HUDEP-2 (cell line): Measurements from ENCODE around the gene CELSR3.

Experiments used
- DNase-seq, 76 experiments: peaks; one replicate each; lab custom pipeline; 2025; ENCODE audit not compliant: unreplicated experiment in 76 of 76; lab: John Stamatoyannopoulos, UW

Gene CELSR3, protein sequence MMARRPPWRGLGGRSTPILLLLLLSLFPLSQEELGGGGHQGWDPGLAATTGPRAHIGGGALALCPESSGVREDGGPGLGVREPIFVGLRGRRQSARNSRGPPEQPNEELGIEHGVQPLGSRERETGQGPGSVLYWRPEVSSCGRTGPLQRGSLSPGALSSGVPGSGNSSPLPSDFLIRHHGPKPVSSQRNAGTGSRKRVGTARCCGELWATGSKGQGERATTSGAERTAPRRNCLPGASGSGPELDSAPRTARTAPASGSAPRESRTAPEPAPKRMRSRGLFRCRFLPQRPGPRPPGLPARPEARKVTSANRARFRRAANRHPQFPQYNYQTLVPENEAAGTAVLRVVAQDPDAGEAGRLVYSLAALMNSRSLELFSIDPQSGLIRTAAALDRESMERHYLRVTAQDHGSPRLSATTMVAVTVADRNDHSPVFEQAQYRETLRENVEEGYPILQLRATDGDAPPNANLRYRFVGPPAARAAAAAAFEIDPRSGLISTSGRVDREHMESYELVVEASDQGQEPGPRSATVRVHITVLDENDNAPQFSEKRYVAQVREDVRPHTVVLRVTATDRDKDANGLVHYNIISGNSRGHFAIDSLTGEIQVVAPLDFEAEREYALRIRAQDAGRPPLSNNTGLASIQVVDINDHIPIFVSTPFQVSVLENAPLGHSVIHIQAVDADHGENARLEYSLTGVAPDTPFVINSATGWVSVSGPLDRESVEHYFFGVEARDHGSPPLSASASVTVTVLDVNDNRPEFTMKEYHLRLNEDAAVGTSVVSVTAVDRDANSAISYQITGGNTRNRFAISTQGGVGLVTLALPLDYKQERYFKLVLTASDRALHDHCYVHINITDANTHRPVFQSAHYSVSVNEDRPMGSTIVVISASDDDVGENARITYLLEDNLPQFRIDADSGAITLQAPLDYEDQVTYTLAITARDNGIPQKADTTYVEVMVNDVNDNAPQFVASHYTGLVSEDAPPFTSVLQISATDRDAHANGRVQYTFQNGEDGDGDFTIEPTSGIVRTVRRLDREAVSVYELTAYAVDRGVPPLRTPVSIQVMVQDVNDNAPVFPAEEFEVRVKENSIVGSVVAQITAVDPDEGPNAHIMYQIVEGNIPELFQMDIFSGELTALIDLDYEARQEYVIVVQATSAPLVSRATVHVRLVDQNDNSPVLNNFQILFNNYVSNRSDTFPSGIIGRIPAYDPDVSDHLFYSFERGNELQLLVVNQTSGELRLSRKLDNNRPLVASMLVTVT (N-terminal part only)

DNA sequence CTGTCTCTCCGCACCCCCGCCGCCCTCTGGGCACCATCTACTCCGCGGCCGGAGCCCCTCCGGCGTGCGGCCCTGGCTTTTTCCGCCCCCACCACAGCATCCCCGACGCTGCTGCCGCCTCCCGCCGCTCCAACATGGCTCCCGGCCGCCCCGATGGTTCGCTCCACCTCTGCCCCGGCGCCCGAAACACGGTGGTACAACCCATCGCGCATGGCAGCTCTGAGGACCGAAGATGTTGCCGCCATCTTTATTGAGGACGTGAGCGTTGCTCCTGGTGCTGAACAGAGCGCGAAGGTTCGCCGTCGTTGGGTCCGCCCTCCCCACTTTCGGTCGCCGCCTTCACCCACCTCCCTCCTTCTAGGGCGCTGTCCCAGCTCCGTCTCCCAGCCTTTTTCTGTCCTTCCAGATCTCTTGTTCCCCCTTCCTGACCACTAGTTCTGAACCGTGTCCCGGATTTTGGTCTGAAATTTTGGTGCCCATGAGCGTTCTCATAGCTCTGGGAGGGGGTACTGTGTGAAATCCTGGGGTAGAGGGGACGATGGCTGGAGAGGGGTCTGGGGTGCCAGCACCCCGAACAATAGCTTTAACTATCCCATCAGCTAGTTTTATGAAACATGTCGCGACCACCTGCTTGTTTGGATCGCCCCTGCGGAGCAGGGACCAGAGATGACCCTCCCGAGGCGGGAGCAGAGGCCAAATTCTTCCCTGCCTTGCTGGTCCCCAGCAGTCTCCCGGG lies at the start of gene CELSR3:
Gene CELSR3 (minus strand): TSS at position 134 of the 736 bp plus-strand sequence. CDS start 252 bp downstream, outside the sequence.
- DNase-seq = peak in 74 of 76 experiments; percentile 47 to 92 (median 82)

DNA sequence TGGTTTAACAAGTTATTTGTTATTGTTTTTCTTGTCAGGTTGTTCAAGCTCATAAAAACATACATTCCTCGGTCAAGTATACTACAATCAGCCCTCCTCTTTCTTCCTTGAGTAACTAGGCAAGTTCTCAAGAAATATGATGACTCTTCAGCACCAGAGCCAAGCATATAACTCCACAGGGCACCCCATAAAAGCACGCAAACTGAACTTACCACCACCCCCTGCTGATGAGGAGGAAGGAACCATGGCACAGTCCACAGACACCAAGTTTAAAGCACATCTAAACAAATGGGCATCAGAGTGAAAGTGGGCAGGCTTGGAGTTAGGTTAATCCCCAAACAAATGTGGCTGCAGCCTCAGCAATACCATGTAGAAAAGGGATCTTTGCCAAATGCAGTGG lies 49.0 kb upstream of the CELSR3 start:
- no peak for DNase-seq

DNA sequence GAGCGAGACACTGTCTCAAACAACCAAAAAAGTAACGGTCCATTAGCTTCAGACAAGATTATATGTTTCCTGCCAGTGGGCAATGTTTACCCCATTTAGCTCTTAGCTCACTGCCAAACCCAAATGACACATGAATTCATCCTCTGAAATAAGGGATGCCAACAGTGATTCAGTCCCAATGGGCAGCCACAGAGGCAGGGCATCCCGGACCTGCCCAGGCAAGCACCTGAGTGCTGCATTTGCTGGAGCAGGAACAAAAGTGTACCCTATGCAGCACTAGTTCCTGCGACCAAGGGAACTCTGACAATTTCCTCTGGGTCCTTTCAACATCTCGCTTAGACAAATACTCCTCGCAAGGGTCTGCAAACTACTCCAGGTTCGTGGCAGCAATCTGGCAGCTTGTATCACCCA lies 46.4 kb upstream of the CELSR3 start:
- no peak for DNase-seq

DNA sequence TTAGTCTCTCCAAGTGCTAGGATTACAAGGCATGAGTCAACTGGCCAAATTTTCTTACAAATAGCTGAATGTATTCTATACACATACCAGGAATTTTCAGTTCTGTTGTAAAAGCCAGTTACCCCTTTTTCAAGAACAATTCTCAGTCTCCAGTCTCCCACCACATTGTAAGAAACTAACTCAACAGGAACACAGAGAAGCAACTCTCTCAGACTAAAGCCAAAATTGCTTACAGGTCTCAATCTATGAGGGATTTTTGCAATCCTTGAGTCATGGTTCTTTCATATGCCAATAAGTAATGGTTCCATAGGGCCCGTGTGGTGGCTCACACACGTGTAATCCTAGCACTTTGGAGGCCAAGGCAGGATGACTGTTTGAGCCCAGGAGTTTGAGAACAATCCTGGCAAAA lies 45.8 kb upstream of the CELSR3 start:
- no peak for DNase-seq

DNA sequence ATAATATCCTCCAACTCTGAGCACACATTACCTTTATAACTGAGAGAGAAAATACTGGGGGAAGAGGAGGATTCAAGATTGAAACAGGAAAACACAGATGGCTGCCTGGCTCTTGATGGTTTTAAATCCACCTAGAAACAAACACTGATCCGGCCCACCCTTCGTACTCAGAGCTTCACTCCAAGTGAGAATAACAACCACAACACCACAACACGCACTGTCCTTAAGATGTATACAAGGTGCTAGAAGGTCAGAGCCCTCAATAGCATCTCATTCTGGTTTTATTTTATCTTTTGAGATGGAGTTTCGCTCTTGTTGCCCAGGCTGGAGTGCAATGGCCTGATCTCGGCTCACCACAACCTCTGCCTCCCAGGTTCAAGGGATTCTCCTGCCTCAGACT lies 44.5 kb upstream of the CELSR3 start:
- DNase-seq = no peak

DNA sequence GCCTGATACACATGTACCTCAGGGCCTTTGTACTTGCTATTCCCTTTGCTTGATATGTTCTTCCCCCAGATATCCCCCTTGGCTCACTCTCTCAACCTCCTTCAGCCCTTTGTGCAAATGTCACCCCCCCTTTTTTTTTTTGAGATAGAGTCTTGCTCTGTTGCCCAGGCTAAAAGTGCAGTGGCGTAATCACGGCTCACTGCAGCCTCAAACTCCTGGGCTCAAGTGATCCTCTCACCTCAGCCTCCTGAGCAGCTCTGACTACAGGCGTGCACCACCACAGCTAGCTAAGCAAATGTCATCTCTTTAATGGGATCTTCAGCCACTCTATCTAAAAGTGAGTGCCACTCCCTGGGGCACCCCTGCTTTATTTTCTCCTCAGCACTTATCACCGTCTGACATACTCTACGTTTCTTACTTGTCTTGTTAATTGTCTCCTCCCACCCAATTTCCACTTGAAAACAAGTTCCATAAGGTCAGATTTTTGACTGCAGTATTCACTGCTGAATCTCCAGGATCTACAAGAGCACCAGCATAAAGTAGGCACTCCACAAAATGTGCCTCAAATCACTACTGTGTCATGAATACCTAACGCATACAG lies 39.7 kb upstream of the CELSR3 start:
- peak in 3 of 76 experiments; percentile 16 to 26 (median 18) for DNase-seq

DNA sequence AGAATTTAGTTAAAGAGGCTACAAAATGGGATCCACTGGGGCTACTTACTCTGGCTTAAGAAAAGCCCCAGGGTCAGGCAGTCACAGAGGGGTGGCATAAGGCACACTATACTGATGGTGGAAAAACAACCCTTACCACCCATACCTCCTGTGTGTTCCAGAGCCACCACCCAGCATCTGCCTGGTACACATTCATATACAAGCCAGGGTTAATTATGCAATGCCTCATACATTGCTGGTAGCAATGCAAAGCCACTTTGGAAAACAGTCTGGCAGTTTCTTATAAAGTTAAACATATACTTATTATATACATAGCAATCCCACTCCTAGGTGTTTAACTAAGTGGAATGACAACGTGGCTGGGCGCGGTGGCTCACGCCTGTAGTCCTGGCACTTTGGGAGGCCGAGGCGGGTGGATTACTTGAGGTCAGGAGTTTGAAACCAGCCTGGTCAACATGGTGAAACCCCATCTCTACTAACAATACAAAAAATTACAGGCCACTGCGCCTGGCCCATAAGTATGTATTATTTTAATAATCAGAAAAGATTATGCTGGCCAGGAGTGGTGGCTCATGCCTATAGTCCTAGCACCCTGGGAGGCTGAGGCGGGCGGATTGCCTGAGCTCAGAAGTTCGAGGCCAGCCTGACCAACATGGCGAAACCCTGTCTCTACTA lies 38.2 kb upstream of the CELSR3 start:
- DNase-seq = no peak

DNA sequence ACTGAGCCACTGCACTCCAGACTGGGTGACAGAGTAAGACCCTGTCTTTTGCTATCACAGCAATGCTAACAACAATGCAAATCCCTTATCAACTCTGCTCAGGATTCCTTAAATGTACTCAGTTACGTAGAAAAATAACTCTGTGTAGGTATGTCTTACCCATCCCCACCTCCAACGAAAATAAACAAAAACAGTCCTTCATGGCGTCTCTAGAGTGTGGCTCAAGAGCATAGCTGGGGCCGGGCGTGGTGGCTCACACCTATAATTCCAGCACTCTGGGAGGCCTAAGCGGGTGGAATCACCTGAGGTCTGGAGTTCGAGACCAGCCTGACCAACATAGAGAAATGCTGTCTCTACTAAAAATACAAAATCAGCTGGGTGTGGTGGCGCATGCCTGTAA lies 36.2 kb upstream of the CELSR3 start:
- no peak for DNase-seq

DNA sequence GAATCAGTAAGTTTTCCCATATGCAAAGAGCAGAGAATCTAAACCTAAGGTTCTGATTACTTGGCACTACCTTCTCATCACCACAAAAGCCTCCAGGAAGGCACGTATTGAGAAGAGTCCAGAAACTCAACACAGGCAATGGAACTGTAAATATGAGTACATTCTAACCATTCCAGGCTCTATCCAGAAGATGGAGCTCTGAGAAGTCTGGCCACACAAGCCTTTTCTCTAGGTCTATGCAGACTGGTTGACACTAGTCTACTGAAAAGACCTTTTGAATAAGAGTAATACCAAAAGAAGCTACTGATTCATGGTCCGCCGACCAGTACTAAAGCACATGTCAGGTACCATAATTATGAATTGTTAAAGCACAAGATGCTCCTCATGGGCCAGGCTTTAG lies 35.3 kb upstream of the CELSR3 start:
- DNase-seq = no peak

DNA sequence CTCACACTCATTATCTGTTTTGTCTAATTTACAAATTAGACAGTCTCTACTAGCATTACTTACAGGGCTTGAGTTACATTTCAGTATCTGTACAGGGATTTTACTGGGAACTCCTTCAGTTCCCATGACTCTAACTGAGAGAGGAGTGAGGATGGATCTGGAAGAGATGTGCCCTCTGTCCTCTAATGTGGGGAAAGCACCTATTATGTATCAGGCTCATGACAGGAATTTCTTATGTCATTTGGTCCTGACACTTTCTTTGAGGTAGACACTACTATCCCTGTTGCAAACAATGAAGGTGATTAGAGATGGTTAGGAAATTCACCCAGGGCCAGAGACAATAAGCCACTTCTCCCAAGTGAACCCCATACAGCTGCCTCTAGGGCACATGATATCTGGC lies 33.9 kb upstream of the CELSR3 start:
- no peak for DNase-seq

DNA sequence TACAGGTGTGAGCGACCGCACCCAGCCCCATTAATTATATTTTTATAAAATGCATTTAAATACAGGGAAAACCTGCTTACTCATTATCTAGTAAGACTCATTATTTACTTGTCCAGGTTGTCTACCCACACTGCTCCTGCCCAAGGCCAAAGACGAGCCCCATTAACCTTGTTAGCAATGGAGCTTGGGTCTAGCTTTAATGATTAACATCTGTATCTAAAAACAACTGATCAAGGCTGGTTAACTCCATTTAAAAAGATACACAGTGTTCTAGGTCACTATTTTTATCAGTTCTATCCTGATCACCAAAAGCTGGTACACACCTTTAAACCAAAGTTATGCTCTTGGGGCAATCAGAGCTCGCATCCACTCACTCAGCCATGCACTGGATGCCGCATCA lies 33.5 kb upstream of the CELSR3 start:
- no peak for DNase-seq

DNA sequence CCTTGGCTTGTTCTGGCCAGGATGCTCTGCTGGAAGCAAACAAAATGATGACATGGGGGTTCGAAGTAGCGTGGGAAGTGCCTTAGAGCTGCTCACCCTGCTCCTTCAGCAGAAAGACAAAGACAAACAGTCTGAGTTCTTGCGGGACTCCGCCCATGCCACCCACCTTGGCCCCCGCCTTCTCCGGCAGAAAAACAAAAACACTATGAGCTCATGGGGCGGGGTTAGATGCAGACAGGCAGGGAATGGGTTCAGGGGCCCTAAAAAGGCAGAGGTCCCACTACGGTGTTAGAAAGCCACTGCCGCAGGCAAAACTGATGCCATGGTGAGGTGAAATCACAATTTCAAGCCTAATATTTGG lies 32.7 kb upstream of the CELSR3 start:
- peak in 2 of 76 experiments; percentile 7 for DNase-seq

DNA sequence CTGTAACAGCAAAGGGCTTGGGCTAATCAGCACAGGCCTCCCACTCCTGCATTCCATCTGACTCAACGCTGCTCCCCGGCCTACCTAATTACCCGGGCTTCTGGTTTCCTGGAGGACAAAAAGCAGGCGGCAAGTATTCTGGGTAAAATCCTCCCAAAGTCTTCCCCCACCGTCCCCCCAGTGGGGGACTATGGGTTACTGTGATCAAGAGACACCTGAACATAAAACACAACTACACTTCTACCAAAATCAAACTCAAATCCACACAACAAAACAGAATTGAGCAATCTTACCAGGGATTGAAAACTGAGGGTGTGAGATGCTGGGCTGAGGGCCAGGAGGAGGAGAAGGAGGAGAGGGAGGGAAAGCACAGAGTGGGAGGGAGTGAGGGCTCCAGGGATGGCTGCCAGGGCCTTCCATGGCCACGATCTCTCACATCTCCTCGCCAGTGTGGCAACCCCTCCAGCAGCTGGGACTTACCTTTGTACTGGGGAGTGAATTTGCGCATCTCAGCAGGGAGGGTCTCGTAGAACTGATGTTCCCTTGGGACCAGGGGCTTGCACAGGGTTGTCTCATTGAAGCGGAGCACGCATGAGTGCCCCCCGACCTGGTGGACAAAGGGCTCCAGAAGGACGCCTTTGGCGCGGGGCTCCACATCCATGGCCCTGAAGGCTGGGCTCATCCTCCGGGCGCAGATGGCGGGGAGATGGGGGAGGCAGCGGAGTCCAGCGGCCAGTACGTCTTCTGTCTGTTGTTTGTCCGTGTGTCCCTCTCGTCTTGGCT lies 32.1 kb upstream of the CELSR3 start:
- no peak for DNase-seq

DNA sequence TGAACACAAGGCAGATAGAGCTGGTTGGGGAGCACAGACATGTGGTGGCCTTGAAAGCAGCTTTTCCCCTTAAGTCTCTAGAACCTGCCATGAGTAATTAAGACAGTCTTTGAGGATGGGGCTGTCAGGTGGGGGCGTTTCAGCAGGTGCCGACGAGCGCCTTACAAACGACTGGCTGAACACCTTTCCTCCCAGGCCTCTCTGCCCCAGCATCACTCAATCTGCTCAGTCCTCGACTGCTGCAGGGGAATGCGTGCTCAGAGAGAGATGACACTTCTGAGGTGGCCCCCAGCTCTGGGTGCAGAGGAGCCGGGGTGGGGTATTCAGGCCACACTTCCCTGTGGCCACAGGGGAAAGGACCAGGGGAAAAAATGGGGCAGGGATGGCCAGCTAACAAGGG lies 31.1 kb upstream of the CELSR3 start:
- no peak for DNase-seq

DNA sequence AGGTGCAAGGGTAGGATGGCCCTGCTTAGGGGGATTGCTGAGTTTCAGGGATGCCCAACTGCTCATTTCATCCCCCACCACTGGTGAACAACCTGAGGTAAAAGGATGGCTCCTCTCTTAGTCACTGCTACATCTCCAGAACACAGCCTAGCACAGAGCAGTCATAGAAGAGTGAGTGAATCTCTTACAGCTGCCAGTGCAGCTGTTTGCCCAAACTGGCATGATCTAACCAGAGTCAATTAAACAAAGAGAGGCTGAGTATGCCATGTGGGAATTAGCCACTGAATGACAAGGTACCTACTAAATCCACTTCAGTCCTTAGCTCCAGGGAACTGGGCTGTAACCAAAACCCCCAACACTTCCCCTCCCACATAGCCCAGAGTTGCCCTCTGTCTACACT lies 29.9 kb upstream of the CELSR3 start:
- DNase-seq = no peak

DNA sequence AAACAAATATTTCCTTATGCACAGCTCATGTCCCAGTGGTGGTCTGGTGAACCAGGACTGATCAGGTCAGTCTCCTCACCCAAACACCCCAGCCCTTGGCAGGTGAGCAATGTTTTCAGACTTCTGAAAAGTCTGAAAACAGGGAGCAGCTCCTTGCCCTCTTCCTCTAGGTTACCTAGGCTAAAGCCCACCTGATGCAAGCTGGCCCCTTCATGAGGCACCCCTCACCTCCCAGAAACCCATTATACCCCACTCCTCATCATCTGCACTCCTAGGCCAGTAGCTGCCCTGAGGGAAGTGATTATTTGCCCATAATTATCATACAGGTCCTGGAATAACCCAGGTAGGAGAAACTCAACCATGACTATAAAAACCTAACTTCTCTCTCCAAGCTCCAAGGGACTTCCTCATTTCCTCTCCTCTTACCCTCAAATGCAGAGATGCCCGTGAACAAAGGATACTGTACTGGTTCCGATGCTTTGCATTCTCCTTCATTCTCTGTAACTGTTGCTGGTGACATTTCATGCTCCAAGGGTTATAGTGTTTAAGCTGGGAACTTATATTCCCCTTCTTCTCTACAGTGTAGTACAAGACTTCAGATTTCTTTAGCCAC lies 28.3 kb upstream of the CELSR3 start:
- DNase-seq = no peak

DNA sequence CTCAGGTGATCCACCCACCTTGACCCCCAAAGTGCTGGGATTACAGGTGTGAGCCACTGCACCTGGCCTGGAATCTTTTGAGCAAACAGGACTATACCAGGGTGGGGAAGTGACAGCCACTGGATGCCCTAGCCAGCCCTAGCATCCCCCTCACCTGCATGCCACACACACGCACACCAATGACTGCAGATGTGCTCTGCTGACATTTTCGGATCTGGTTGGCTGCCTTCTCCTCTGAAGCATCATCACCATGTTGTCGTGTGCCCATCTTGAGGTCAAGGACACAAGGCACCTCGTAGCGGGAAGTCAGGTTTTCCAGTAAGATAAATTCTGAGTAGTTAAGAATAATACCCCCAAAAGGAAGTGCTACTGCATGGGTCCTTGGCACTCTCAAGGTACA lies 26.7 kb upstream of the CELSR3 start:
- DNase-seq = no peak

DNA sequence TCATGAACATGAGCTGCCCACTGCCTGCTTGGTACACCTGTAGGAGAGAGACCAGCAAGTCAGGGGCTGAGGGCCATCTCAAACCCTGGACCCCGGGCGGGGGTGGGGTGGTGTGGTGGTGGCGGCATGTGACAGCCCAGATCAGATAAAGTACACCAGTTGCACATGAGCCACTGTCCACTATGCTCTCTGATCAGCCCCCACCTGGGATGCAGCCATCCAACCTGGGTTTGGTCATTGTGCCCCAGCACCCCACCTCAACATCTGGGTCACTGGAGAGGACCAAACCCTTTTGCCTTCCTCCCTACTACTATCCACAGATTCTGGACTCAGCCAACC lies 26.0 kb upstream of the CELSR3 start:
- no peak for DNase-seq
